NCI-H1105 treated with DMSO at 0.1 percent for 48 hours (cell line): ENCODE data around the gene BTRC.

Source experiments
- DNase-seq: peaks from one replicate; lab custom pipeline; 2025; lab: John Stamatoyannopoulos, UW

BTRC gene

GRCh38 chr10:101444058-101444898 lies 90.3 kb downstream of the BTRC start:
- peak; percentile 8 for DNase-seq

- DNase-seq = no peak
Observed at GRCh38 chr10:101446071-101446470, 92.1 kb downstream of the BTRC start.

GRCh38 chr10:101446947-101447346 lies 93.0 kb downstream of the BTRC start:
- DNase-seq = no peak

- DNase-seq = no peak
Observed at GRCh38 chr10:101447477-101447876, 93.5 kb downstream of the BTRC start.

- no peak for DNase-seq
Observed at GRCh38 chr10:101450277-101451080, 96.5 kb downstream of the BTRC start.

GRCh38 chr10:101451261-101451660 lies 97.3 kb downstream of the BTRC start:
- DNase-seq = no peak

GRCh38 chr10:101451667-101452069 lies 97.7 kb downstream of the BTRC start:
- no peak for DNase-seq

GRCh38 chr10:101452176-101452575 lies 98.2 kb downstream of the BTRC start:
- no peak for DNase-seq

- DNase-seq = no peak
Observed at GRCh38 chr10:101452593-101452992, 98.6 kb downstream of the BTRC start.

- no peak for DNase-seq
Observed at GRCh38 chr10:101453318-101453717, 99.4 kb downstream of the BTRC start.

GRCh38 chr10:101453791-101454718 lies 100.1 kb downstream of the BTRC start:
- no peak for DNase-seq

GRCh38 chr10:101458869-101459268 lies 104.9 kb downstream of the BTRC start:
- no peak for DNase-seq

GRCh38 chr10:101464082-101464481 lies 110.1 kb downstream of the BTRC start:
- no peak for DNase-seq

GRCh38 chr10:101464599-101464998 lies 110.6 kb downstream of the BTRC start:
- DNase-seq = no peak

GRCh38 chr10:101466016-101466912 lies 112.3 kb downstream of the BTRC start:
- DNase-seq = peak; percentile 4

GRCh38 chr10:101467286-101467770 lies 113.4 kb downstream of the BTRC start:
- peak; percentile 89 for DNase-seq

GRCh38 chr10:101468159-101468558 lies 114.2 kb downstream of the BTRC start:
- no peak for DNase-seq

- no peak for DNase-seq
Observed at GRCh38 chr10:101476383-101476782, 122.4 kb downstream of the BTRC start.

- DNase-seq = no peak
Observed at GRCh38 chr10:101478956-101479355, 125.0 kb downstream of the BTRC start.

GRCh38 chr10:101481256-101481655 lies 127.3 kb downstream of the BTRC start:
- DNase-seq = peak; percentile 2

GRCh38 chr10:101482568-101482967 lies 128.6 kb downstream of the BTRC start:
- DNase-seq = no peak
